A673 (cell line): Measurements from ENCODE around the gene LAPTM4A. TPM values are rescaled to one million over a fixed set of nuclear protein-coding genes. Genes with fewer than 3 reads are reported as not detected.
A peak's percentile ranks its signal among the peaks of the same experiment; 100 is the strongest.

Source experiments
- BruUV-seq: library from RNA; stranded (reverse); fragments of 400-500 nt; replicated peaks from 2 replicates; lab custom pipeline; 2021; lab: Mats Ljungman, UMichigan
- CTCF ChIA-PET: fragments of 300-600 bp; sonication (Branson Sonifier 250); formaldehyde crosslinking; loops from one replicate; lab custom pipeline; 2022; ENCODE audit warnings: antibody characterized with exemption; lab: Charles Lee
- POLR2A ChIA-PET: fragments of 300-600 bp; sonication (Branson Sonifier 250); formaldehyde crosslinking; loops from one replicate; lab custom pipeline; 2022; ENCODE audit warnings: antibody characterized with exemption; ENCODE audit not compliant: low non-redundant PET; lab: Charles Lee
- DNase-seq: peaks from one replicate; pipeline ENCODE4 v3.0.0-alpha.2; 2015; ENCODE audit warnings: low spot score
- H3K27ac ChIP-seq: fragments of 200-600 bp; sonication (generic); 2 replicates; pipeline ENCODE4 v1.5.1; 2016; ENCODE audit warnings: mixed run types, low read depth, mild to moderate bottlenecking, mixed read lengths, antibody characterized with exemption, low read length; ENCODE audit not compliant: poor library complexity, severe bottlenecking
- H3K27me3 ChIP-seq: fragments of 200-600 bp; sonication (generic); replicated peaks from 2 replicates; pipeline ENCODE4 v1.6.1; 2017; ENCODE audit warnings: mixed run types, low read depth, mild to moderate bottlenecking, mixed read lengths, antibody characterized with exemption, low read length; ENCODE audit not compliant: insufficient read depth, poor library complexity
- H3K36me3 ChIP-seq: fragments of 200-600 bp; sonication (generic); 2 replicates; pipeline ENCODE4 v1.6.1; 2016; ENCODE audit warnings: mixed run types, mild to moderate bottlenecking, mixed read lengths, antibody characterized with exemption, low read length; ENCODE audit not compliant: insufficient read depth, poor library complexity, severe bottlenecking
- H3K4me1 ChIP-seq: fragments of 200-600 bp; sonication (generic); 2 replicates; pipeline ENCODE4 v1.6.1; 2017; ENCODE audit warnings: mixed run types, mild to moderate bottlenecking, mixed read lengths, antibody characterized with exemption, low read length; ENCODE audit not compliant: insufficient read depth, poor library complexity, severe bottlenecking
- H3K4me3 ChIP-seq: fragments of 200-600 bp; sonication (generic); 2 replicates; pipeline ENCODE4 v1.5.1; 2016; ENCODE audit warnings: low read depth, mixed run types, mild to moderate bottlenecking, mixed read lengths, low read length; ENCODE audit not compliant: poor library complexity, severe bottlenecking
- H3K9me3 ChIP-seq: fragments of 200-600 bp; sonication (generic); 2 replicates; pipeline ENCODE4 v1.6.1; 2016; ENCODE audit warnings: mixed run types, low read depth, mild to moderate bottlenecking, mixed read lengths, antibody characterized with exemption, low read length; ENCODE audit not compliant: poor library complexity, severe bottlenecking
- EZH2 ChIP-seq: fragments of 200-600 bp; sonication (generic); IDR thresholded peaks from 2 replicates; pipeline ENCODE4 v1.6.1; 2017; ENCODE audit warnings: borderline replicate concordance, low read depth, mild to moderate bottlenecking, mixed read lengths, antibody characterized with exemption, low read length; ENCODE audit not compliant: poor library complexity, severe bottlenecking
- intact Hi-C: fragments of 100-400 bp; cut with micrococcal nuclease; formaldehyde crosslinking; loops from one replicate; pipeline ENCODE4 v1.10.0; 2022; ENCODE audit not compliant: unreplicated experiment
- total RNA-seq: library from RNA; stranded (reverse); gene quantifications from 2 replicates; pipeline ENCODE4 v1.2.3, GENCODE V29; 2021
- TF ChIP-seq, protein P1 (sequence below): fragments of 300-800, 200-600 bp; sonication (generic); conservative IDR thresholded peaks from 2 replicates; pipeline ENCODE4 v1.5.1; 2017; ENCODE audit warnings: low read depth, mild to moderate bottlenecking, antibody characterized with exemption, low read length, moderate library complexity, mixed read lengths

LAPTM4A gene
- total RNA-seq, 1 experiment from 2014 or later, result 158 TPM

- POLR2A ChIA-PET, result no interaction called here
- Histone ChIP-seq H3K9me3 (no peaks in the 10 kb centered on the region), H3K27me3 (no peaks in the 10 kb centered on the region), H3K27ac (no peak overlapping the region), H3K4me1 (peaks cover 12% of the 10 kb centered on the region), H3K4me3 (no peak overlapping the region), H3K36me3 (no peaks in the 10 kb centered on the region)
- no TSS peak for BruUV-seq
- no peak for TF ChIP-seq EZH2
- TF ChIP-seq, protein P1, sequence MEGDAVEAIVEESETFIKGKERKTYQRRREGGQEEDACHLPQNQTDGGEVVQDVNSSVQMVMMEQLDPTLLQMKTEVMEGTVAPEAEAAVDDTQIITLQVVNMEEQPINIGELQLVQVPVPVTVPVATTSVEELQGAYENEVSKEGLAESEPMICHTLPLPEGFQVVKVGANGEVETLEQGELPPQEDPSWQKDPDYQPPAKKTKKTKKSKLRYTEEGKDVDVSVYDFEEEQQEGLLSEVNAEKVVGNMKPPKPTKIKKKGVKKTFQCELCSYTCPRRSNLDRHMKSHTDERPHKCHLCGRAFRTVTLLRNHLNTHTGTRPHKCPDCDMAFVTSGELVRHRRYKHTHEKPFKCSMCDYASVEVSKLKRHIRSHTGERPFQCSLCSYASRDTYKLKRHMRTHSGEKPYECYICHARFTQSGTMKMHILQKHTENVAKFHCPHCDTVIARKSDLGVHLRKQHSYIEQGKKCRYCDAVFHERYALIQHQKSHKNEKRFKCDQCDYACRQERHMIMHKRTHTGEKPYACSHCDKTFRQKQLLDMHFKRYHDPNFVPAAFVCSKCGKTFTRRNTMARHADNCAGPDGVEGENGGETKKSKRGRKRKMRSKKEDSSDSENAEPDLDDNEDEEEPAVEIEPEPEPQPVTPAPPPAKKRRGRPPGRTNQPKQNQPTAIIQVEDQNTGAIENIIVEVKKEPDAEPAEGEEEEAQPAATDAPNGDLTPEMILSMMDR, result peak; percentile 96
- DNase-seq, result peak; percentile 91
- CTCF ChIA-PET, result interaction anchor here (0.6 kb wide), 1 partner anchor 83 kb away, joined by 3 read pairs; no protein-coding TSS in a partner anchor
- intact Hi-C loops, result loop anchor here (1.0 to 10.0 kb wide), 3 partner anchors 83 to 233 kb away; no protein-coding TSS in a partner anchor
Observed at GRCh38 chr2:20097889-20098714, 46.7 kb upstream of the LAPTM4A start.

DNA sequence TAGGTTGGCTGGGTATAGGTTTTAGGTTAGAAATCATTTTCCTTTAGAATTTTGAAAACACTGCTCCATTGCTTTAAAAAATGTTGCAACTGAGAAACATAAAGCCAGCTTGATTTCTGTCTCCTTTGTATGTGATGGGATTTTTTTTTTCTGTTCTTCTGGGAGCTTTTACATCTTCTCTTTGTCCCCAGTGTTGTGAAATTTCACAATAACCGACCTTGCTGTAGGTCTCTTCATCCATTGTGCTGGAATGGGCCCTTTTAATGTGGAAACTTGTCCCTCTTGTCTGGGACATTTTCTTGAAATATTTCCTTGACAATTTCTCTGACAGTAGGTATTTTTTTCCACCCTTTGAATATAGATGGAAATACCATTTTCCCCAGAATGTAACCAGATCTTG lies 44.0 kb upstream of the LAPTM4A start:
- no peak for DNase-seq
- Histone ChIP-seq H3K27ac (no peak overlapping the region), H3K36me3 (no peaks in the 10 kb centered on the region), H3K9me3 (no peaks in the 10 kb centered on the region), H3K4me1 (peaks cover 24% of the 10 kb centered on the region), H3K27me3 (no peaks in the 10 kb centered on the region), H3K4me3 (no peak overlapping the region)
- ChIA-PET POLR2A (no interaction called here), CTCF (interaction anchor here (1.2 kb wide), 1 partner anchor 80 kb away, joined by 6 read pairs; no protein-coding TSS in a partner anchor)
- intact Hi-C loops, result loop anchor here (10.0 kb wide), 1 partner anchor 231 kb away; no protein-coding TSS in a partner anchor
- TF ChIP-seq EZH2, result no peak
- TF ChIP-seq, protein P1, result no peak
- BruUV-seq, result no TSS peak

DNA sequence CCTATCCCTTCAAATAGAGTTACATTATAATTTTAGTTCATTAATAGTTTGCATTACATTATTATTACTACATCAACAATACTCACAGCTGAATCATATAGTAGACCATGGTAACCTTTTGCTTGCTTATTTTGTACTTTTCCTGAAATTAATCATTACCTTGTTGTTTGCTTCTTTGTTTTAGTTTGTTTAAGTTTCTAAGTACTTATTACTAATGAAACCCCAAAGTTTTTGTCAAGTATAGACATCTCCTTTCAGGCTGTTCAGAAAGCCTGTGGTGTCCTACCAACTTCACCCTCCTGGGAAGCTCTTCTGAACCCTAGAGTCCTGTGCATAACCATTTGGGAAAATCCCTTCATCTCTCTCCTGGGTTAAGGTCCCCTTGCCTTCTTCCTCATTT lies 43.5 kb upstream of the LAPTM4A start:
- H3K27me3 ChIP-seq, result no peaks in the 10 kb centered on the region
- peaks cover 24% of the 10 kb centered on the region for H3K4me1 ChIP-seq
- no peak for TF ChIP-seq EZH2
- TF ChIP-seq, protein P1, result no peak
- no peak overlapping the region for H3K4me3 ChIP-seq
- CTCF ChIA-PET, result interaction anchor here (1.8 kb wide), 1 partner anchor 140 kb away, joined by 8 read pairs; no protein-coding TSS in a partner anchor
- no peak for DNase-seq
- no peak overlapping the region for H3K27ac ChIP-seq
- POLR2A ChIA-PET, result no interaction called here
- H3K9me3 ChIP-seq, result no peaks in the 10 kb centered on the region
- BruUV-seq, result no TSS peak
- intact Hi-C loops, result loop anchor here (10.0 kb wide), 1 partner anchor 230 kb away; no protein-coding TSS in a partner anchor
- H3K36me3 ChIP-seq, result no peaks in the 10 kb centered on the region
